DOHH2 (cell line): ENCODE results near the gene SLC9A1.

Source experiments
- H3F3A ChIP-seq: fragments of 200-600 bp; sonication (generic), shearing (Covaris generic); 2 replicates; pipeline ENCODE4 v1.6.0; 2016; ENCODE audit warnings: antibody characterized with exemption, mild to moderate bottlenecking; ENCODE audit not compliant: control insufficient read depth, insufficient read depth
- H3K27ac ChIP-seq: fragments of 200-600 bp; sonication (generic); 2 replicates; pipeline ENCODE4 v1.5.1; 2014; ENCODE audit warnings: low read depth, mild to moderate bottlenecking, low read length, moderate library complexity
- H3K27me3 ChIP-seq: fragments of 200-600 bp; sonication (generic); 2 replicates; pipeline ENCODE4 v1.6.1; 2014; ENCODE audit warnings: mild to moderate bottlenecking, low read length, mixed read lengths; ENCODE audit not compliant: control insufficient read depth
- H3K36me3 ChIP-seq: fragments of 200-600 bp; sonication (generic); 2 replicates; pipeline ENCODE4 v1.6.1; 2014; ENCODE audit warnings: mild to moderate bottlenecking, low read length, moderate library complexity, mixed read lengths; ENCODE audit not compliant: control insufficient read depth
- H3K4me1 ChIP-seq: fragments of 200-600 bp; sonication (generic); 2 replicates; pipeline ENCODE4 v1.6.1; 2014; ENCODE audit warnings: mild to moderate bottlenecking, low read length, mixed read lengths; ENCODE audit not compliant: control insufficient read depth
- H3K4me2 ChIP-seq: fragments of 200-600 bp; sonication (generic); 2 replicates; pipeline ENCODE4 v1.6.0; 2014; ENCODE audit warnings: mild to moderate bottlenecking, low read length, moderate library complexity
- H3K4me3 ChIP-seq: fragments of 200-600 bp; sonication (generic); 2 replicates; pipeline ENCODE4 v1.5.1; 2014; ENCODE audit warnings: mild to moderate bottlenecking, low read length, mixed read lengths
- H3K79me2 ChIP-seq: fragments of 200-600 bp; sonication (generic); 2 replicates; pipeline ENCODE4 v1.6.1; 2014; ENCODE audit warnings: mild to moderate bottlenecking, low read length, mixed read lengths; ENCODE audit not compliant: control insufficient read depth
- H3K9me2 ChIP-seq: fragments of 200-600 bp; sonication (generic); replicated peaks from 2 replicates; pipeline ENCODE4 v1.6.1; 2014; ENCODE audit warnings: mild to moderate bottlenecking, low read length, mixed read lengths; ENCODE audit not compliant: control insufficient read depth
- H3K9me3 ChIP-seq: fragments of 200-600 bp; sonication (generic); 2 replicates; pipeline ENCODE4 v1.6.1; 2014; ENCODE audit warnings: antibody characterized with exemption, low read length, mixed read lengths; ENCODE audit not compliant: control insufficient read depth, insufficient read depth
- H4K20me1 ChIP-seq: fragments of 200-600 bp; sonication (generic); 2 replicates; pipeline ENCODE4 v1.6.0; 2014; ENCODE audit warnings: low read depth, mild to moderate bottlenecking, antibody characterized with exemption, low read length, moderate library complexity; ENCODE audit not compliant: control insufficient read depth, insufficient read depth
- EZH2phosphoT487 ChIP-seq: fragments of 200-600 bp; sonication (generic); IDR thresholded peaks from 2 replicates; pipeline ENCODE4 v1.6.1; 2017; ENCODE audit warnings: borderline replicate concordance, mild to moderate bottlenecking, antibody characterized with exemption, low read length, moderate library complexity, mixed read lengths
- TF ChIP-seq, protein P1 (sequence below): fragments of 200-600 bp; sonication (generic); IDR thresholded peaks from one replicate; pipeline ENCODE4 v1.5.1; 2014; ENCODE audit warnings: antibody characterized with exemption, mild to moderate bottlenecking, low read depth, low read length; ENCODE audit not compliant: poor library complexity, severe bottlenecking

The SLC9A1 gene

DNA sequence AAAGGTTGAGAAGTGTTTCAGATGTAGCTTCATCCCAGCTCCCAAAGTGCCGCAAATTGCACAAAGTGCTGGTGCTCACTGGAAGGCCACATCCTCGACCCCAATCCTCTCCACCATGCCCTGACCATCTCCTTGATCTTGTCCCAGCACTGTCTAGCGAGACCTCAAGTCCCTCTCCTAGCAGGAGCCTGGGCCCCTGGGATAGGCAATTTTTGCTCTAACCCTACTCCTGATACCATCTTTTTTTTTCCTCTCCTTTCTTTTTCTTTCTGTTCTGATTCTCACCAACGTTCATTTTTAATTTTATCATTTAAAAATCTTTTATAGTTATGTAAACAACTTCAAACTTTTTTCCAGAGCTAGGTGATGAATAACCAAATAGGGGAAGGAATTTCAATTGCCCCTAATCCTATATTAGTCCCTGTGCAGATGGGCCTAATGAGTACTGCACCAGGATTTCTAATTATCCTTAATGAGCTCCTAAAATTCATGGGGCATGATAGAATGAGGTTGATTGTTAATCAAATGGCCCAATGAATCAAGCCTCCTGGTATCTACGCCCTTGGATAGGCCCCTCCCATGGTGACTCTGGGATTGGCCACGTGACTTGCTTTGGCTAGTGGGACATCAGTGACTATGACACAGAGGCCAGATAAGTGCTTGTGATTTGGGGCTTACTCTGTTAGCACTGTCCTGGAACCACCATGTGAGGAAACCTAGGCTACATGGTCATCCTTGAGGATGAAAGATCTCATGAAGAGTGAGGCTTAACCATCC is 100.8 kb downstream of the SLC9A1 start:
- no peaks in the 10 kb centered on the region for H3K79me2 ChIP-seq
- no peak overlapping the region for H3K27ac ChIP-seq
- H3K9me3 ChIP-seq = no peaks in the 10 kb centered on the region
- H3K36me3 ChIP-seq = no peaks in the 10 kb centered on the region
- H4K20me1 ChIP-seq = no peaks in the 10 kb centered on the region
- H3K27me3 ChIP-seq = peaks cover 12% of the 10 kb centered on the region
- peaks cover 10% of the 10 kb centered on the region for H3K4me1 ChIP-seq
- H3K9me2 ChIP-seq = no peaks in the 10 kb centered on the region
- H3F3A ChIP-seq = no peaks in the 10 kb centered on the region
- no peak for TF ChIP-seq EZH2phosphoT487
- TF ChIP-seq, protein P1, sequence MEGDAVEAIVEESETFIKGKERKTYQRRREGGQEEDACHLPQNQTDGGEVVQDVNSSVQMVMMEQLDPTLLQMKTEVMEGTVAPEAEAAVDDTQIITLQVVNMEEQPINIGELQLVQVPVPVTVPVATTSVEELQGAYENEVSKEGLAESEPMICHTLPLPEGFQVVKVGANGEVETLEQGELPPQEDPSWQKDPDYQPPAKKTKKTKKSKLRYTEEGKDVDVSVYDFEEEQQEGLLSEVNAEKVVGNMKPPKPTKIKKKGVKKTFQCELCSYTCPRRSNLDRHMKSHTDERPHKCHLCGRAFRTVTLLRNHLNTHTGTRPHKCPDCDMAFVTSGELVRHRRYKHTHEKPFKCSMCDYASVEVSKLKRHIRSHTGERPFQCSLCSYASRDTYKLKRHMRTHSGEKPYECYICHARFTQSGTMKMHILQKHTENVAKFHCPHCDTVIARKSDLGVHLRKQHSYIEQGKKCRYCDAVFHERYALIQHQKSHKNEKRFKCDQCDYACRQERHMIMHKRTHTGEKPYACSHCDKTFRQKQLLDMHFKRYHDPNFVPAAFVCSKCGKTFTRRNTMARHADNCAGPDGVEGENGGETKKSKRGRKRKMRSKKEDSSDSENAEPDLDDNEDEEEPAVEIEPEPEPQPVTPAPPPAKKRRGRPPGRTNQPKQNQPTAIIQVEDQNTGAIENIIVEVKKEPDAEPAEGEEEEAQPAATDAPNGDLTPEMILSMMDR = no peak
- no peak overlapping the region for H3K4me3 ChIP-seq
- H3K4me2 ChIP-seq = no peak overlapping the region

DNA sequence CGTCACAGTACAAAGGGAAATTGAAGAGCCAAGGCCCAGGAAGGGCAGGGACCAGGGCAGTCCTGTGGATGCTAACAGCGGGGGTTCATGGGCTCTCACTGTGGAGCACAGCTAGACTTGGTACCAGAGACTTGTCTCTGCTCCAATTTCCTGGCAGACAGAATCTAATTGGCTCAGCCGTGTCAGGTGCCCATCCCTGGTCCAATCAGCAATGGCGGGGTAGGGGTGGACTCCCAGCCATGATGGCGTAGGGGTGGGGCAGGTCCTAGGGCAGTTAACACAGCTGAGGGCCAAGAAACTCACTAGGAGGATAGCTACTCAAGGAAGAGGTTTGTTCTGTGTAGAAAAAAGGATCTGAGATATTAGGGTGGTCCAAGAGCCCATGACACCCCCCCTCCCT is 102.4 kb downstream of the SLC9A1 start:
- H3K4me2 ChIP-seq = no peak overlapping the region
- H3K4me3 ChIP-seq = no peak overlapping the region
- H3K4me1 ChIP-seq = peaks cover 11% of the 10 kb centered on the region
- no peak for TF ChIP-seq EZH2phosphoT487
- TF ChIP-seq, protein P1 = no peak
- H4K20me1 ChIP-seq = no peaks in the 10 kb centered on the region
- H3K79me2 ChIP-seq = no peaks in the 10 kb centered on the region
- H3K36me3 ChIP-seq = no peaks in the 10 kb centered on the region
- no peak overlapping the region for H3K27ac ChIP-seq
- H3K9me3 ChIP-seq = no peaks in the 10 kb centered on the region
- no peaks in the 10 kb centered on the region for H3K9me2 ChIP-seq
- no peaks in the 10 kb centered on the region for H3F3A ChIP-seq
- H3K27me3 ChIP-seq = peaks cover under 1% of the 10 kb centered on the region; the same call in 1 of the 2 replicates

DNA sequence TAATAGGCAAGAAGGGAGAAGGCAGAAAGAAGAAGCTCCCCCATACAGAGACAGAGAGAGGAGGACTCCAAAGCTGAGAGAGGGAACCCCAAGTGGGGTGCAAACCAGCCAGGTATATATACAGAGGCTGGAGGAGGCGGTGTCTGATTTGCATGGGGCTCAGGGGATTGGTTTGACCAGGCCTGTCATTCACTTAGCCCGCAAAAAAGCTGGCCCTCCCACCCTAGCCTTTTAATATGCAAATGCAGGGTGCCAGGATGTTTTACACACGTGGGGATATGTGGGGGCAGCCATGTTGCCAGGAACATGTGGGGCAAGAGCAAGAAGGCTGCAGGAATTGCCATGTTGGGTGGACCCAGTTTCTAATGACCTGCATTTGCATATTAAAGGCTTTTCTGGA is 105.3 kb downstream of the SLC9A1 start:
- Histone ChIP-seq H3F3A (no peaks in the 10 kb centered on the region), H3K4me3 (no peak overlapping the region; the same call in 1 of the 2 replicates), H3K4me1 (peaks cover 15% of the 10 kb centered on the region), H3K9me3 (no peaks in the 10 kb centered on the region), H3K79me2 (no peaks in the 10 kb centered on the region), H3K36me3 (no peaks in the 10 kb centered on the region), H3K4me2 (no peak overlapping the region), H3K9me2 (no peaks in the 10 kb centered on the region), H4K20me1 (no peaks in the 10 kb centered on the region), H3K27ac (no peak overlapping the region), H3K27me3 (peaks cover 10% of the 10 kb centered on the region)
- no peak for TF ChIP-seq EZH2phosphoT487
- TF ChIP-seq, protein P1 = no peak
